AG10803 (cell line): ENCODE results near the gene DCN.
A peak's percentile ranks its signal among the peaks of the same experiment; 100 is the strongest.

Source experiments
- DNase-seq: peaks from one replicate; pipeline ENCODE4 v3.0.0; 2010; ENCODE audit warnings: low read depth
- H3K4me3 ChIP-seq: 2 replicates; pipeline ENCODE4 v1.5.1; 2011; ENCODE audit warnings: mild to moderate bottlenecking, low read length, control low read depth
- CTCF ChIP-seq: conservative IDR thresholded peaks from 2 replicates; pipeline ENCODE4 v1.5.1; 2011; ENCODE audit warnings: mild to moderate bottlenecking, low read length, control low read depth, inconsistent platforms

DCN gene

DNA sequence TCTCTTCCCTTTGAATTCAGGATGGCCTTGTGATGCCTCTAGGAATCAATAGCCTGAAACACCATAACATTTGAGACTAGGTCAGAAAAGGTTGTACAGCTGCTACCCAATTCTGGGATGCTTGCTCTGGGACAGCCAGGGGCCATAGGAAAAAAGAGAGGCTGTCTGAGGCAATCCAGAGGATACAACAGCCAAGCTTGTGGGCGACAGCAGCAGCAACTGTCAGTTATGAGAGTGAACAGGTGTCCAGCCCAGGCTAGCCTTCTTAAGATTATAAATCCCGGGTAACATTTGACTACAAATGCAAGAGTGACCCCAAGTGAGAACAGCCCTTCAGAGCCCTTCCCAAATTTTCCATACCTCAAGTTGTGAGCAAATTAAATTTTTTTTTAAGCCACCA lies 11.1 kb downstream of the DCN start:
- no peak for DNase-seq
- no peak overlapping the region for H3K4me3 ChIP-seq
- TF ChIP-seq CTCF = no peak

DNA sequence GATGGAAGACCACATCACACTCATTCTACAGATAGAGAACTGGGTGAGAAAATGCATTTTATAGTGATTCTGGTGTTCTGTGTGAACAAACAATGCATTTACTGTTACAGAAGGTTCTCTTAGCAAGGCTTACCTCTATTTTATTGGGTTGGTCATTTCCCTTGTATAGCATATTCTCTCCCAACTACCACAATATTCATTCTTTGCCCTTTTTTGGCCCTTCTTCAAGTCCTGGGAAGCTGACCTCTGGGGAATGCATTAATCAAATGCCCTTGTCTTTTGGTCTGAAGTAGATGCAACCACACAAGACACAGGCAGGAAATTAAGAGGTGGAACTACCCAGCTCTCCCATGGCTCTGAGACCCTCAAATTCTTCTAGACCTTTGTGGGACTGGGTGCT lies 19.5 kb downstream of the DCN start:
- DNase-seq = no peak
- H3K4me3 ChIP-seq = no peak overlapping the region
- TF ChIP-seq CTCF = no peak

GRCh38 chr12:91161009-91161408 lies 21.6 kb downstream of the DCN start:
- DNase-seq = no peak
- H3K4me3 ChIP-seq = no peak overlapping the region
- TF ChIP-seq CTCF = no peak

- no peak for DNase-seq
- no peak overlapping the region for H3K4me3 ChIP-seq
- no peak for TF ChIP-seq CTCF
Measured at GRCh38 chr12:91155990-91156389, 26.6 kb downstream of the DCN start.

DNA sequence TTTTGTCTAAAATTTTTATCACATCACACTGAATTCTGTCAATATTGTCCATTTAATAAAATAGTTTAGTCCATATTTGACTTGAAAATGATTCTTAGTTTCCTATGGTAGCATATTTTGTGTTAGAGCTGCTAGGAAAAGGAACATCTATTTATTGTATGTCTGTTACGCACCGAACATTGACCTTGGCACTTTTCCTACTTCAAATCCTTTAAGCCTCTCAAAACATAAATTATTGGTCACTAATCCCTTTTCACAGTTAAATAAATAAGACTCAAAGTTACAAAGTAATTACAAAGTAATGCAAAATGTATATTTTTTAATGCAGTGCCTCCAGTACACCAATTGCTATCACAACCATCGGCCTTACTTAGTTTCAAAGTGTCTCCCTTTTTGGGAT lies 28.5 kb downstream of the DCN start:
- TF ChIP-seq CTCF = no peak
- DNase-seq = no peak
- H3K4me3 ChIP-seq = no peak overlapping the region

DNA sequence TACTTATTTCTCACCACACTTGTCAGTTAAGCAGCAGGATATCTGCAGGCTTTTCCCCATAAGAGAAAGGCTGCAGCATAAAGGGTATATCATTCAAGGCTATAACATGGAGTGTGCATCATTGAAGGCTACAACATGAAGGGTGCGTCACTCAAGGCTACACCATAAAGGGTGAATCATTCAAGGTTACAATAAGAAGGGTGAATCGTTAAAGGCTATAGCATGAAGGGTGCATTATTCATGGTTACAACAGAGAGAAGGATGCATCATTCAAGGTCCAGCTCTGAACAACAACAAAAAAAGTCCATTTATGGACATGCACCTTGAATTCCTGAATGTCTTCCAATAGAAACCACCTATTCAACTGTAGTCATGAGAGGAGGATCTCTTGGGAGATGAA lies 38.6 kb downstream of the DCN start:
- no peak for DNase-seq
- no peak for TF ChIP-seq CTCF
- no peak overlapping the region for H3K4me3 ChIP-seq

- DNase-seq = peak; percentile 36
- H3K4me3 ChIP-seq = no peak overlapping the region
- no peak for TF ChIP-seq CTCF
Measured at GRCh38 chr12:91143206-91143605, 39.4 kb downstream of the DCN start.
